ENCODE results near the gene SVEP1. TPM values are rescaled to one million over a fixed set of nuclear protein-coding genes. Genes with fewer than 3 reads are reported as not detected.

The SVEP1 gene
- total and polyA plus RNA-seq, 4 donors, result 3.3 to 38.9 (median 19.6) TPM

GRCh38 chr9:110526426-110526825 lies 53.1 kb downstream of the SVEP1 start:
- no peak overlapping the region for H3K9ac ChIP-seq (ENCODE audit: insufficient read depth in 1 of 2, low read length in 2 of 2)
- peaks cover 0 to 2% (median 0%) of the 10 kb centered on the region in 5 donors for H3K4me1 ChIP-seq (ENCODE audit: control insufficient read depth in 5 of 5, insufficient read depth in 5 of 5, low read length in 5 of 5)
- DNase-seq (peak in 2 of 3 donors; percentile 60 to 71), ATAC-seq (ENCODE audit: insufficient read depth, low FRiP score) (no peak)
- no peak overlapping the region for H3K4me3 ChIP-seq
- peaks cover 0 to 3% (median 0%) of the 10 kb centered on the region in 4 donors for H3K9me3 ChIP-seq (ENCODE audit: control insufficient read depth in 4 of 4, insufficient read depth in 3 of 4, low read length in 3 of 4)
- H3K36me3 ChIP-seq (ENCODE audit: control insufficient read depth in 4 of 4, insufficient read depth in 4 of 4, low read length in 4 of 4), result no peaks in the 10 kb centered on the region
- no peaks in the 10 kb centered on the region for H3K27me3 ChIP-seq (ENCODE audit: control insufficient read depth in 3 of 3, insufficient read depth in 3 of 3, low read length in 2 of 3)
- 50 to 90% methylated on average over 1 of the region's 1 CpG for WGBS, 2 donors
- TF ChIP-seq CTCF (IDR thresholded peaks at IDR 0.05; ENCODE audit: control extremely low read depth, extremely low read depth), result no peak
- H3K27ac ChIP-seq (ENCODE audit: low read depth in 1 of 2, low read length in 1 of 2), result no peak overlapping the region

- TF ChIP-seq CTCF (IDR thresholded peaks at IDR 0.05; ENCODE audit: control extremely low read depth, extremely low read depth), result no peak
- Histone ChIP-seq H3K4me1 (ENCODE audit: control insufficient read depth in 5 of 5, insufficient read depth in 5 of 5, low read length in 5 of 5) (peaks cover 0 to 21% (median 0%) of the 10 kb centered on the region in 5 donors), H3K4me3 (no peak overlapping the region), H3K36me3 (ENCODE audit: control insufficient read depth in 4 of 4, insufficient read depth in 4 of 4, low read length in 4 of 4) (no peaks in the 10 kb centered on the region), H3K9ac (ENCODE audit: insufficient read depth in 1 of 2, low read length in 2 of 2) (no peak overlapping the region), H3K27ac (ENCODE audit: low read depth in 1 of 2, low read length in 1 of 2) (no peak overlapping the region), H3K9me3 (ENCODE audit: control insufficient read depth in 4 of 4, insufficient read depth in 3 of 4, low read length in 3 of 4) (peaks cover 0 to 3% (median 0%) of the 10 kb centered on the region in 4 donors), H3K27me3 (ENCODE audit: control insufficient read depth in 3 of 3, insufficient read depth in 3 of 3, low read length in 2 of 3) (no peaks in the 10 kb centered on the region)
- whole genome bisulfite sequencing, 2 donors, result 77 to 78% methylated on average over 2 of the region's 2 CpGs
- ATAC-seq (ENCODE audit: insufficient read depth, low FRiP score) (no peak), DNase-seq (peak in 2 of 3 donors; percentile 34 to 36)
These were observed 58.3 kb downstream of the SVEP1 start for GRCh38 chr9:110521206-110521605.

- ATAC-seq (ENCODE audit: insufficient read depth, low FRiP score) (no peak), DNase-seq (peak in 2 of 3 donors; percentile 66 to 79)
- no peaks in the 10 kb centered on the region for H3K36me3 ChIP-seq (ENCODE audit: control insufficient read depth in 4 of 4, insufficient read depth in 4 of 4, low read length in 4 of 4)
- no peak for TF ChIP-seq CTCF (IDR thresholded peaks at IDR 0.05; ENCODE audit: control extremely low read depth, extremely low read depth)
- H3K27me3 ChIP-seq (ENCODE audit: control insufficient read depth in 3 of 3, insufficient read depth in 3 of 3, low read length in 2 of 3), result no peaks in the 10 kb centered on the region
- peaks cover 0 to 3% (median 0%) of the 10 kb centered on the region in 4 donors for H3K9me3 ChIP-seq (ENCODE audit: control insufficient read depth in 4 of 4, insufficient read depth in 3 of 4, low read length in 3 of 4)
- no peak overlapping the region for H3K27ac ChIP-seq (ENCODE audit: low read depth in 1 of 2, low read length in 1 of 2)
- H3K4me1 ChIP-seq (ENCODE audit: control insufficient read depth in 5 of 5, insufficient read depth in 5 of 5, low read length in 5 of 5), result peaks cover 0 to 21% (median 0%) of the 10 kb centered on the region in 5 donors
- WGBS, 2 donors, result 55 to 77% methylated on average over 6 of the region's 6 CpGs
- H3K9ac ChIP-seq (ENCODE audit: insufficient read depth in 1 of 2, low read length in 2 of 2), result peak overlapping the region in 1 of 2 donors; percentile 4
- H3K4me3 ChIP-seq, result no peak overlapping the region
These were observed 59.3 kb downstream of the SVEP1 start for GRCh38 chr9:110520120-110520701.

All from lung (tissue), 12 donors.